HepG2 (cell line): ENCODE data around the gene TAS1R1. TPM values are rescaled to one million over a fixed set of nuclear protein-coding genes. Genes with fewer than 3 reads are reported as not detected.

Source experiments
- CBFB ChIP-seq: sonication (generic); formaldehyde crosslinking; IDR thresholded peaks from 2 replicates; pipeline ENCODE4 v1.4.0; 2020; ENCODE audit warnings: missing genetic modification reagents
- EED ChIP-seq: sonication (generic); formaldehyde crosslinking; IDR thresholded peaks from 2 replicates; pipeline ENCODE4 v1.5.0; 2020; ENCODE audit warnings: mild to moderate bottlenecking, missing genetic modification reagents
- GMEB2 ChIP-seq: IDR thresholded peaks from 2 replicates; pipeline ENCODE4 v1.6.1; 2016; ENCODE audit warnings: missing biosample characterization, missing genetic modification reagents, low read depth
- KDM3A ChIP-seq: IDR thresholded peaks from 2 replicates; pipeline ENCODE4 v1.6.1; 2018; ENCODE audit warnings: low read depth, missing compliant biosample characterization
- MED8 ChIP-seq: sonication (generic); formaldehyde crosslinking; IDR thresholded peaks from 2 replicates; pipeline ENCODE4 v1.8.1; 2023; ENCODE audit warnings: mild to moderate bottlenecking, missing genetic modification reagents; ENCODE audit not compliant: insufficient replicate concordance
- POLR2G ChIP-seq: fragments of 200-400 bp; formaldehyde crosslinking; IDR thresholded peaks from 2 replicates; pipeline ENCODE4 v1.6.1; 2018; ENCODE audit warnings: mild to moderate bottlenecking, low read depth, low read length, moderate library complexity
- TCF7 ChIP-seq: sonication (generic); IDR thresholded peaks from 2 replicates; pipeline ENCODE4 v1.6.1; 2016; ENCODE audit warnings: antibody characterized with exemption, low read depth
- THAP11 ChIP-seq: IDR thresholded peaks from 2 replicates; pipeline ENCODE4 v1.6.1; 2016; ENCODE audit warnings: missing biosample characterization, missing genetic modification reagents
- ZBTB33 ChIP-seq: sonication (generic); formaldehyde crosslinking; IDR thresholded peaks from 2 replicates; pipeline ENCODE4 v1.4.0; 2020; ENCODE audit warnings: missing genetic modification reagents
- ZBTB37 ChIP-seq: sonication (generic); formaldehyde crosslinking; IDR thresholded peaks from 2 replicates; pipeline ENCODE4 v1.4.0; 2020; ENCODE audit warnings: mild to moderate bottlenecking, missing genetic modification reagents
- ZFP41 ChIP-seq: sonication (generic); formaldehyde crosslinking; IDR thresholded peaks from 2 replicates; pipeline ENCODE4 v1.4.0; 2020; ENCODE audit warnings: mild to moderate bottlenecking, missing genetic modification reagents, borderline replicate concordance
- ZHX2 ChIP-seq, 2 experiments: sonication (generic) in 1 of 2; formaldehyde crosslinking in 1 of 2; IDR thresholded peaks; 2 replicates each; pipeline versions ENCODE4 v1.6.1 to v1.9.0; 2014 to 2022; ENCODE audit warnings: antibody characterized with exemption in 1 of 2, borderline replicate concordance in 1 of 2, inconsistent platforms in 1 of 2, low read depth in 1 of 2, missing genetic modification reagents in 1 of 2
- ZNF136 ChIP-seq: sonication (generic); formaldehyde crosslinking; IDR thresholded peaks from 2 replicates; pipeline ENCODE4 v1.8.1; 2022; ENCODE audit warnings: low read depth, mild to moderate bottlenecking, moderate library complexity, missing genetic modification reagents
- ZNF180 ChIP-seq: sonication (generic); formaldehyde crosslinking; IDR thresholded peaks from 2 replicates; pipeline ENCODE4 v1.4.0; 2020; ENCODE audit warnings: low read depth, missing genetic modification reagents, borderline replicate concordance
- ZNF33A ChIP-seq: sonication (generic); formaldehyde crosslinking; IDR thresholded peaks from 2 replicates; pipeline ENCODE4 v1.5.1; 2020; ENCODE audit warnings: missing genetic modification reagents, mild to moderate bottlenecking, moderate library complexity, borderline replicate concordance
- ZNF430 ChIP-seq: sonication (generic); formaldehyde crosslinking; IDR thresholded peaks from 2 replicates; pipeline ENCODE4 v1.9.0; 2021; ENCODE audit warnings: mild to moderate bottlenecking, missing genetic modification reagents
- ZNF468 ChIP-seq: sonication (generic); formaldehyde crosslinking; IDR thresholded peaks from 2 replicates; pipeline ENCODE4 v1.8.0; 2022; ENCODE audit warnings: mild to moderate bottlenecking, moderate library complexity, missing genetic modification reagents
- ZNF605 ChIP-seq: sonication (generic); formaldehyde crosslinking; IDR thresholded peaks from 2 replicates; pipeline ENCODE4 v1.8.0; 2022; ENCODE audit warnings: mild to moderate bottlenecking, missing genetic modification reagents
- ZNF709 ChIP-seq: sonication (generic); formaldehyde crosslinking; IDR thresholded peaks from 2 replicates; pipeline ENCODE4 v1.5.0; 2020; ENCODE audit warnings: mild to moderate bottlenecking, missing genetic modification reagents
- polyA plus RNA-seq, 8 experiments: library from polyadenylated mRNA; depleted of rRNA in 3 of 8; stranded (reverse) in 7 of 8; unstranded in 1 of 8; fragments of >200 nt; fragmentation: Illumina TruSeq in 4 of 8; extraction: Trizol in 4 of 8; gene quantifications; 2 replicates each; pipeline versions ENCODE4 v1.2.1 to v1.2.3, GENCODE V29; 2011 to 2016; ENCODE audit warnings: low read depth in 4 of 8, missing spikeins in 1 of 8, mixed read lengths in 1 of 8; ENCODE audit not compliant: insufficient read depth in 1 of 8
- total RNA-seq, 5 experiments: library from RNA; depleted of rRNA; stranded (reverse); fragments of >200 nt; fragmentation: Illumina TruSeq; extraction: Trizol; gene quantifications; 2 replicates each; pipeline ENCODE4 v1.2.3, GENCODE V29; 2016; ENCODE audit warnings: low read depth in 1 of 5

Gene TAS1R1
- total and polyA plus RNA-seq, 2 of the 13 experiments (the other 11 are each of a cell fraction or from before 2014, with no cell fraction given): 1.4 to 1.6 TPM

- no peak for TF ChIP-seq ZBTB33 (CRISPR knock-in tag)
- peak; percentile 55 for TF ChIP-seq POLR2G
- TF ChIP-seq ZFP41: no peak
- TF ChIP-seq ZBTB37 (CRISPR knock-in tag): no peak
- TF ChIP-seq CBFB: peak; percentile 47; the same call in 1 of the 2 replicates
- TF ChIP-seq ZNF33A (CRISPR knock-in tag): no peak
- TF ChIP-seq TCF7: no peak
- peak; percentile 78 for TF ChIP-seq GMEB2
- TF ChIP-seq ZNF709 (CRISPR knock-in tag): no peak
- peak; percentile 98 for TF ChIP-seq THAP11 (CRISPR knock-in tag)
- TF ChIP-seq ZNF468 (CRISPR knock-in tag): no peak
- TF ChIP-seq ZNF430 (CRISPR knock-in tag): 0 out of 2 replicates have a peak, but pooled peaks have one; percentile 11
- TF ChIP-seq KDM3A: peak; percentile 54
- TF ChIP-seq ZHX2 (IDR thresholded peaks at IDR 0.05; ENCODE audit: low read depth): no peak
- TF ChIP-seq ZHX2 (CRISPR knock-in tag; IDR thresholded peaks at IDR 0.05; ENCODE audit: borderline replicate concordance): no peak
- no peak for TF ChIP-seq ZNF180 (CRISPR knock-in tag)
- TF ChIP-seq EED: no peak
- no peak for TF ChIP-seq MED8 (CRISPR knock-in tag)
- no peak for TF ChIP-seq ZNF136 (CRISPR knock-in tag)
- TF ChIP-seq ZNF605 (CRISPR knock-in tag): no peak
These were observed 58.4 kb downstream of the TAS1R1 start, which contains the start of gene PHF13 (continued) for GRCh38 chr1:6613361-6614018.
